ENCODE measurements around the gene LXN.
"Not testable (repeated sequence)": the region's sequence is repeated elsewhere in the genome, so short reads cannot be mapped to it uniquely, and the experiment has no call there.

Gene LXN

DNA sequence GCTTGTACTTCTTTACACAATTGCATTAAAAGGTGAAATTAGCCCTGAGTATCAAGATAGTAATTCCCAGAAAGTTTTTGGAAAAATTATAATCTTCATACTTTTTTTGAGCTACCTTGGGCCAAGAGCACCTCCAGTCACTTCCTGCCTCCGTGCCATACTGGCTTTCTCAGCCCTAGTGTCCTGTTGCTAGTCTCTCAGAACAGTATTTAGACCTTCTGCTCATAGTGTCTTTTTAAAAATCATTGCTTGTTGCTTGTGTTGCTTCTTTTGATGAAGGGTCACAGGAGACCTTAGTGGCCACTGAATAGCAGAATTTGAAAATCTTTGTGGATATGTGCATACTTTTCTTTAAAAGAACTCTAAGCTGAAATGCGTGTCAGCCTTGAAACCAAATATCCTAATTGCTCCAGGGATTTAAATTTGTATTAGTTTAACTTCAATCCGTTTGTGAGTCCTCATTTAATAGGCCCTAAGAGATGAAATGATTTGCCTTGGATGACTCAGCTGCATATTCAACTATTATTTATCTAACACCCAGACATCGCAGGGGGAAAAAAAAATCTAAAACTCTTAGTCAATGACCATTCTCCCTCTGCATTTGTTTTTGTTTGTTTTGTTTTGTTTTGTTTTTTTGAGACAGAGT lies 29.1 kb upstream of the LXN start:
- Histone ChIP-seq H3K4me3 (ENCODE audit: low read depth, low read length) (no peak overlapping the region), H3K27me3 (no peaks in the 10 kb centered on the region), H3K4me1 (peaks cover 2% of the 10 kb centered on the region; the same call in 1 of the 2 replicates), H3K9me3 (no peaks in the 10 kb centered on the region), H3K36me3 (peaks cover 12% of the 10 kb centered on the region)
- TF ChIP-seq, protein P1, sequence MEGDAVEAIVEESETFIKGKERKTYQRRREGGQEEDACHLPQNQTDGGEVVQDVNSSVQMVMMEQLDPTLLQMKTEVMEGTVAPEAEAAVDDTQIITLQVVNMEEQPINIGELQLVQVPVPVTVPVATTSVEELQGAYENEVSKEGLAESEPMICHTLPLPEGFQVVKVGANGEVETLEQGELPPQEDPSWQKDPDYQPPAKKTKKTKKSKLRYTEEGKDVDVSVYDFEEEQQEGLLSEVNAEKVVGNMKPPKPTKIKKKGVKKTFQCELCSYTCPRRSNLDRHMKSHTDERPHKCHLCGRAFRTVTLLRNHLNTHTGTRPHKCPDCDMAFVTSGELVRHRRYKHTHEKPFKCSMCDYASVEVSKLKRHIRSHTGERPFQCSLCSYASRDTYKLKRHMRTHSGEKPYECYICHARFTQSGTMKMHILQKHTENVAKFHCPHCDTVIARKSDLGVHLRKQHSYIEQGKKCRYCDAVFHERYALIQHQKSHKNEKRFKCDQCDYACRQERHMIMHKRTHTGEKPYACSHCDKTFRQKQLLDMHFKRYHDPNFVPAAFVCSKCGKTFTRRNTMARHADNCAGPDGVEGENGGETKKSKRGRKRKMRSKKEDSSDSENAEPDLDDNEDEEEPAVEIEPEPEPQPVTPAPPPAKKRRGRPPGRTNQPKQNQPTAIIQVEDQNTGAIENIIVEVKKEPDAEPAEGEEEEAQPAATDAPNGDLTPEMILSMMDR (IDR thresholded peaks at IDR 0.05; ENCODE audit: low read depth, low read length), result no peak
- DNase-seq, result no peak

DNA sequence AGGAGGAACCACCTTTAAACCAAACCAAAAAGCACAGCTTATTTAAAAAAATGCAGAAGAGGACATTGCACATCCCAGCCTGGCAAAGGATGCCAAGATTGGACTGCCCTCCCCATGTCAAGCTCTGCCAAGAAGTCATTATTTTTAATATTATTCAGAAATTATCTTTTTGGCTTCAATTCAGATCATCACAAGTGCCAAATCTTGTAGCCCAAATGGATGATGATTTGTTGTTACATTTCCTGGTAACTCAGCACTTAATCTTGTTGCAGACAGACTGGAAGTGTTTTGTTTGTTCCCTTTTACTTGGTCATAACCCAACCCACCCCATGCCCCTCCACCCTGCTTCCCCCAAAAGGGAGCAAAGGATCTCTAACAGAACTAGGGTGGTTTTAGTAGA lies 28.1 kb upstream of the LXN start:
- Histone ChIP-seq H3K4me1 (peaks cover 2% of the 10 kb centered on the region; the same call in 1 of the 2 replicates), H3K36me3 (peaks cover 12% of the 10 kb centered on the region), H3K9me3 (no peaks in the 10 kb centered on the region), H3K4me3 (ENCODE audit: low read depth, low read length) (no peak overlapping the region), H3K27me3 (no peaks in the 10 kb centered on the region)
- DNase-seq, result no peak
- TF ChIP-seq, protein P1 (IDR thresholded peaks at IDR 0.05; ENCODE audit: low read depth, low read length), result no peak

DNA sequence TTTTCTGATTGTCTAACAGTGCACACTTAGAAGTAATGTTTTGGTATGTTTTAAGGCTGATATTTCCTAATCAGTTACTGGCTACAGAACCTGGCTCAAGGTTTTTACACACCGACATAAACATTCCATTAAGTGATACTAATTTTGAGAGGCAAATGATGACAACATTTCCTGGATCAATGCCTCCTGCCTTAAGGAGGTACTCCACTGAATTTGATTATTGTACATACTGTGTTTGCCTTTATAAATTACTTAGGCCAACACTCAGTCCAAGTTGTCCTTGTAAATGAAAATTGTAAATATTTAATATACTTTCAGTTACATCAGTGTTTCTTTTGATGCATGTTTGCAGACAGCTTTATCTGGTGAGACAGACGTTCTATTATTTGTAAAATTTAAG lies 24.2 kb upstream of the LXN start:
- DNase-seq, result no peak

DNA sequence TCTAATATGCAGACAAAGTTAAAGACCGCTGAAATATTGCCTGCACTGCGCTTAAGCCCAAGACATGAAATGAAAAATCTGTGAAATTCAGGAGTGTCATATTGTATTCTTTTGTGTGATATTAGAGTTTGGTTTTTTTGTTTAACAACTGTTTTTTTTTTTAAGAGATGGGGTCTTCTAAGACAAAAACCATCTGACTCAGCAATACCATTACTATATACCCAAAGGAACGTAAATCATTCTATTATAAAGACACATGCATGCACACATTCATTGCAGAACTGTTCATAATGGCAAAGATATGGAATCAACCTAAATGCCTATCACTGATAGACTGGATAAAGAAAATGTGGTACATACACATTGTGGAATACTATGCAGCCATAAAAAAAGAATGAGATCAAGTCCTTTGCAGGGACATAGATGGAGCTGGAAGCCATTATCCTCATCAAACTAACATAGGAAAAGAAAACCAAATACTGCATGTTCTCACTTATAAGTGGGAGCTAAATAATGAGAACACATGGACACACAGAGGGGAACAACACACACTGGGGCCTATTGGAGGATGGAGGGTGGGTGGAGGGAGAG lies 21.5 kb upstream of the LXN start:
- not testable (repeated sequence) for DNase-seq; H3K27me3 ChIP-seq; H3K4me3 ChIP-seq (ENCODE audit: low read depth, low read length); H3K4me1 ChIP-seq; H3K9me3 ChIP-seq
- H3K36me3 ChIP-seq, result peaks cover 31% of the 10 kb centered on the region

More for the DNA sequence above, 24.2 kb upstream of the LXN start:
- Histone ChIP-seq H3K9me3 (no peaks in the 10 kb centered on the region), H3K27me3 (no peaks in the 10 kb centered on the region), H3K4me1 (peaks cover 2% of the 10 kb centered on the region; the same call in 1 of the 2 replicates), H3K36me3 (peaks cover 16% of the 10 kb centered on the region), H3K4me3 (ENCODE audit: low read depth, low read length) (no peak overlapping the region)
- TF ChIP-seq, protein P1 (IDR thresholded peaks at IDR 0.05; ENCODE audit: low read depth, low read length), result no peak

DNA sequence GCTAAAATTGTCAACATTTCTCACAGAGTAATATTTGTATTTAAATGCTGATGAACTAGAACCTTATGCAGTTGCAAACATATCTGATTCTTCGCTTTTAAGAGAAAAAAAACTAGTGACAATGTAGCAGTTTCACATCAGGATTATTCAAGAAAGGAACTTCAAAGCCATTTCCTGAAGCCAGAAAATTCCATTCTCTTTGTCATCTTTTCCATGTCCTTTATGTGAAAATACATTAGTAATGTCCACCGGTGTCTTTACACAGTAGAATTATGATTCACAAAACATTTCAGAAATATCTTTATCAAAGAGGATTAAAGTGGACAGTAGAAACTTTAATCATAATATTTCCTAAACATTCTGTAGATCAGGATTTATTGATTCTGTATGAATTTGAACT lies 12.7 kb upstream of the LXN start:
- DNase-seq, result no peak
- Histone ChIP-seq H3K36me3 (peaks cover 20% of the 10 kb centered on the region), H3K4me3 (ENCODE audit: low read depth, low read length) (no peak overlapping the region), H3K27me3 (no peaks in the 10 kb centered on the region), H3K4me1 (no peaks in the 10 kb centered on the region), H3K9me3 (no peaks in the 10 kb centered on the region)
- TF ChIP-seq, protein P1 (IDR thresholded peaks at IDR 0.05; ENCODE audit: low read depth, low read length), result no peak

DNA sequence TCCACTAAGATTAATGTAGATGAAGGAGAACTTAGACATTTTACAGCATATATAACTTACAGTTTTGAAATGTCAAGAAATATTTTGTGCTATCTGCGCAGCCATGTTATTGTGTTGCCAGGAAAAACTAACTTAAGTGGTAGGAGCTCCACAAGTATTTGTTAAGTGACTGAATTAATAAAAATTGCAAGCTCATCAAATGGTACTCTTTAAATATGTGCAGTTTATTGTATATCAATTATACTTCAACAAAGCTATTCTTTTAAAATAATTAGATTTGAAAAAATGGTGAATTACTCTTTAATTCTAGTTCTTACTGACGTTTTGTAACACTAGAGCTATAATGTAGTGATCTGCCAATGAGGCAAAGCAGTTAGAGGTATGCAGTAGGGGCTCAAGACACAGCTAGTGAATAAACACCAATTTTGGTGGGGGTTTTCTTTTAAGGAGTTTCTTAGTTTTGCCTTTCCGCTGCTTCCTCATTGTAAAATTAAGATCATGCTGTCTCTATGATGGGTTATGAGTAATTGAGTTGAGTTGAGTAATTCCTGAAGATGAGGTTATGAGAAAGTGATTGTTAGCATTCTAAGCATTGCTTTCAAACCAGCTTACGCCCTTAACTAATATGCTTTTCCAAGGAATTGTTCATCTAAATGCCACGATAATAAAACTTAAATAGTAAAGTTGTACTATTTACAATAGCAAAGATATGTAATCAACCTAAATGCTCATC lies 10.9 kb upstream of the LXN start:
- no peaks in the 10 kb centered on the region for H3K27me3 ChIP-seq
- H3K36me3 ChIP-seq, result peaks cover 28% of the 10 kb centered on the region
- no peaks in the 10 kb centered on the region for H3K9me3 ChIP-seq
- no peak for DNase-seq
- H3K4me3 ChIP-seq (ENCODE audit: low read depth, low read length), result no peak overlapping the region
- TF ChIP-seq, protein P1 (IDR thresholded peaks at IDR 0.05; ENCODE audit: low read depth, low read length), result no peak
- no peaks in the 10 kb centered on the region for H3K4me1 ChIP-seq
